ENCODE data around the gene TBX1. TPM values are rescaled to one million over a fixed set of nuclear protein-coding genes. Genes with fewer than 3 reads are reported as not detected.
A peak's percentile ranks its signal among the peaks of the same experiment; 100 is the strongest.

TBX1 gene
- total RNA-seq, 1 donor from 2014 or later = 6.8 TPM

GRCh38 chr22:19720150-19720827 is 40.3 kb upstream of the TBX1 start:
- no peak overlapping the region for H2AFZ ChIP-seq (ENCODE audit: low read depth, low read length)
- H3K27me3 ChIP-seq (ENCODE audit: insufficient read depth, low read length) = peaks cover 3% of the 10 kb centered on the region
- DNase-seq (ENCODE audit: low read depth) (no peak), FAIRE-seq (no peak)
- H3K9me3 ChIP-seq (ENCODE audit: insufficient read depth, low read depth, low read length) = no peaks in the 10 kb centered on the region
- TF ChIP-seq, protein P1, sequence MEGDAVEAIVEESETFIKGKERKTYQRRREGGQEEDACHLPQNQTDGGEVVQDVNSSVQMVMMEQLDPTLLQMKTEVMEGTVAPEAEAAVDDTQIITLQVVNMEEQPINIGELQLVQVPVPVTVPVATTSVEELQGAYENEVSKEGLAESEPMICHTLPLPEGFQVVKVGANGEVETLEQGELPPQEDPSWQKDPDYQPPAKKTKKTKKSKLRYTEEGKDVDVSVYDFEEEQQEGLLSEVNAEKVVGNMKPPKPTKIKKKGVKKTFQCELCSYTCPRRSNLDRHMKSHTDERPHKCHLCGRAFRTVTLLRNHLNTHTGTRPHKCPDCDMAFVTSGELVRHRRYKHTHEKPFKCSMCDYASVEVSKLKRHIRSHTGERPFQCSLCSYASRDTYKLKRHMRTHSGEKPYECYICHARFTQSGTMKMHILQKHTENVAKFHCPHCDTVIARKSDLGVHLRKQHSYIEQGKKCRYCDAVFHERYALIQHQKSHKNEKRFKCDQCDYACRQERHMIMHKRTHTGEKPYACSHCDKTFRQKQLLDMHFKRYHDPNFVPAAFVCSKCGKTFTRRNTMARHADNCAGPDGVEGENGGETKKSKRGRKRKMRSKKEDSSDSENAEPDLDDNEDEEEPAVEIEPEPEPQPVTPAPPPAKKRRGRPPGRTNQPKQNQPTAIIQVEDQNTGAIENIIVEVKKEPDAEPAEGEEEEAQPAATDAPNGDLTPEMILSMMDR (IDR thresholded peaks at IDR 0.05; ENCODE audit: insufficient read depth, low read depth, low read length) = no peak
- no peak for TF ChIP-seq EZH2 (IDR thresholded peaks at IDR 0.05; ENCODE audit: insufficient read depth, low read length)
- H3K79me2 ChIP-seq (ENCODE audit: insufficient read depth, low read length) = peaks cover 16% of the 10 kb centered on the region
- H3K27me3 Mint-ChIP-seq (ENCODE audit: low read depth, unreplicated experiment) = peaks cover 45% of the 10 kb centered on the region
- H3K27ac ChIP-seq (ENCODE audit: low read depth, low read length) = no peak overlapping the region
- no peak overlapping the region for H3K4me3 ChIP-seq (ENCODE audit: insufficient read depth, low read depth, low read length)
- peaks cover 22% of the 10 kb centered on the region for H3K4me1 ChIP-seq (ENCODE audit: insufficient read depth, low read length)
- no peak overlapping the region for H3K27ac Mint-ChIP-seq (ENCODE audit: unreplicated experiment)
- H3K36me3 Mint-ChIP-seq (ENCODE audit: low read depth, unreplicated experiment) = peaks cover 11% of the 10 kb centered on the region
- peaks cover 2% of the 10 kb centered on the region for H3K4me1 Mint-ChIP-seq (ENCODE audit: low read depth, unreplicated experiment)
- H3K4me3 Mint-ChIP-seq (ENCODE audit: unreplicated experiment) = peak overlapping the region; percentile 64
- H3K9me3 Mint-ChIP-seq (ENCODE audit: unreplicated experiment) = peaks cover 6% of the 10 kb centered on the region
- H3K4me2 ChIP-seq (ENCODE audit: low read length) = no peak overlapping the region
- H3K9ac ChIP-seq (ENCODE audit: low read length) = no peak overlapping the region
- peaks cover 5% of the 10 kb centered on the region for H3K36me3 ChIP-seq (ENCODE audit: insufficient read depth, low read length)
- H4K20me1 ChIP-seq (ENCODE audit: insufficient read depth, low read length) = peaks cover 56% of the 10 kb centered on the region

- peaks cover 6% of the 10 kb centered on the region for H3K9me3 Mint-ChIP-seq (ENCODE audit: unreplicated experiment)
- FAIRE-seq = no peak
These were observed 39.6 kb upstream of the TBX1 start for GRCh38 chr22:19720999-19721329.

More at GRCh38 chr22:19720999-19721329, 39.6 kb upstream of the TBX1 start:
- peaks cover 52% of the 10 kb centered on the region for H4K20me1 ChIP-seq (ENCODE audit: insufficient read depth, low read length)
- DNase-seq (ENCODE audit: low read depth) = no peak
- no peak overlapping the region for H3K27ac ChIP-seq (ENCODE audit: low read depth, low read length)
- H3K4me1 ChIP-seq (ENCODE audit: insufficient read depth, low read length) = peaks cover 22% of the 10 kb centered on the region
- TF ChIP-seq EZH2 (IDR thresholded peaks at IDR 0.05; ENCODE audit: insufficient read depth, low read length) = no peak
- TF ChIP-seq, protein P1 (IDR thresholded peaks at IDR 0.05; ENCODE audit: insufficient read depth, low read depth, low read length) = no peak
- Mint-ChIP-seq H3K36me3 (ENCODE audit: low read depth, unreplicated experiment) (peaks cover 11% of the 10 kb centered on the region), H3K27ac (ENCODE audit: unreplicated experiment) (no peak overlapping the region), H3K27me3 (ENCODE audit: low read depth, unreplicated experiment) (peaks cover 48% of the 10 kb centered on the region), H3K4me1 (ENCODE audit: low read depth, unreplicated experiment) (peaks cover 2% of the 10 kb centered on the region), H3K4me3 (ENCODE audit: unreplicated experiment) (no peak overlapping the region)
- H3K9me3 ChIP-seq (ENCODE audit: insufficient read depth, low read depth, low read length) = no peaks in the 10 kb centered on the region
- peaks cover 3% of the 10 kb centered on the region for H3K27me3 ChIP-seq (ENCODE audit: insufficient read depth, low read length)
- H3K9ac ChIP-seq (ENCODE audit: low read length) = no peak overlapping the region
- peaks cover 5% of the 10 kb centered on the region for H3K36me3 ChIP-seq (ENCODE audit: insufficient read depth, low read length)
- H2AFZ ChIP-seq (ENCODE audit: low read depth, low read length) = no peak overlapping the region
- no peak overlapping the region for H3K4me3 ChIP-seq (ENCODE audit: insufficient read depth, low read depth, low read length)
- peaks cover 16% of the 10 kb centered on the region for H3K79me2 ChIP-seq (ENCODE audit: insufficient read depth, low read length)
- H3K4me2 ChIP-seq (ENCODE audit: low read length) = no peak overlapping the region

All from astrocyte (in vitro differentiated cells and primary cell).